Peyer's patch (tissue), 4 donors: Measurements from ENCODE around the gene PRRG2.

Experiments used
- POLR2A ChIP-seq, 2 donors: fragments of 450-650 bp; IDR thresholded peaks; one replicate each; pipeline ENCODE4 v1.5.1; 2017; ENCODE audit warnings: antibody characterized with exemption in 2 of 2, mild to moderate bottlenecking in 2 of 2, moderate library complexity in 2 of 2
- TF ChIP-seq, protein P1 (sequence below), 6 experiments: fragments of 450-650 bp in 4 of 6; fragments of 200-600 bp in 2 of 6; sonication (generic) in 1 of 6; IDR thresholded peaks; one replicate each; pipeline ENCODE4 v1.5.1; 2017 to 2019; ENCODE audit warnings: antibody characterized with exemption in 6 of 6, mild to moderate bottlenecking in 3 of 6, moderate library complexity in 1 of 6

DNA sequence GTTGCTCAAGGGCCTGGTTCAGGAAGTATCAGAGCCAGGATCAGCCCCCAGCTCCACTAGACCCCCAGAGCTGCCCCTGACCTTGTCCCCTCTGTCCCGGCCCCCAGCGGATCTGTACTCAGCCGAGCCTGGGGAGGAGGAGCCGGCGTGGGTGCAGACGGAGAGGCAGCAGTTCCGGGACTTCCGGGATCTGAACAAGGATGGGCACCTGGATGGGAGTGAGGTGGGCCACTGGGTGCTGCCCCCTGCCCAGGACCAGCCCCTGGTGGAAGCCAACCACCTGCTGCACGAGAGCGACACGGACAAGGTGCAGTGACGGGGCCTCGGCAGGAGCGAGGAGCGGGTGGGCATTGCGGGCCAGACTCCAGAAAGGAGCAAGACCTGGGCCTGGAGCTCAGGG, 38.7 kb upstream of the PRRG2 start:
- TF ChIP-seq, protein P1, sequence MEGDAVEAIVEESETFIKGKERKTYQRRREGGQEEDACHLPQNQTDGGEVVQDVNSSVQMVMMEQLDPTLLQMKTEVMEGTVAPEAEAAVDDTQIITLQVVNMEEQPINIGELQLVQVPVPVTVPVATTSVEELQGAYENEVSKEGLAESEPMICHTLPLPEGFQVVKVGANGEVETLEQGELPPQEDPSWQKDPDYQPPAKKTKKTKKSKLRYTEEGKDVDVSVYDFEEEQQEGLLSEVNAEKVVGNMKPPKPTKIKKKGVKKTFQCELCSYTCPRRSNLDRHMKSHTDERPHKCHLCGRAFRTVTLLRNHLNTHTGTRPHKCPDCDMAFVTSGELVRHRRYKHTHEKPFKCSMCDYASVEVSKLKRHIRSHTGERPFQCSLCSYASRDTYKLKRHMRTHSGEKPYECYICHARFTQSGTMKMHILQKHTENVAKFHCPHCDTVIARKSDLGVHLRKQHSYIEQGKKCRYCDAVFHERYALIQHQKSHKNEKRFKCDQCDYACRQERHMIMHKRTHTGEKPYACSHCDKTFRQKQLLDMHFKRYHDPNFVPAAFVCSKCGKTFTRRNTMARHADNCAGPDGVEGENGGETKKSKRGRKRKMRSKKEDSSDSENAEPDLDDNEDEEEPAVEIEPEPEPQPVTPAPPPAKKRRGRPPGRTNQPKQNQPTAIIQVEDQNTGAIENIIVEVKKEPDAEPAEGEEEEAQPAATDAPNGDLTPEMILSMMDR (IDR thresholded peaks at IDR 0.05), result no peak
- TF ChIP-seq POLR2A (IDR thresholded peaks at IDR 0.05), result no peak
